Measurements from ENCODE around the gene LRPAP1. TPM values are rescaled to one million over a fixed set of nuclear protein-coding genes. Genes with fewer than 3 reads are reported as not detected.

Gene LRPAP1
- total RNA-seq, 2 experiments from 2014 or later = 69.0 to 69.1 TPM

GRCh38 chr4:3524349-3524748, 7.9 kb downstream of the LRPAP1 start:
- H3K27ac Mint-ChIP-seq = no peak overlapping the region
- H3K4me3 Mint-ChIP-seq = no peak overlapping the region
- CTCF ChIA-PET = interaction anchor here (1.1 kb wide), 1 partner anchor 28 kb away, joined by 3 read pairs; no protein-coding TSS in a partner anchor
- DNase-seq = no peak
- POLR2A ChIA-PET = no interaction called here
- no peaks in the 10 kb centered on the region for H3K27me3 Mint-ChIP-seq
- peaks cover 12% of the 10 kb centered on the region for H3K4me1 Mint-ChIP-seq
- H3K9me3 Mint-ChIP-seq = no peaks in the 10 kb centered on the region
- peaks cover 15% of the 10 kb centered on the region for H3K36me3 Mint-ChIP-seq (ENCODE audit: low read depth)

GRCh38 chr4:3523628-3524221, 8.5 kb downstream of the LRPAP1 start:
- no peaks in the 10 kb centered on the region for H3K9me3 Mint-ChIP-seq
- H3K27me3 Mint-ChIP-seq = no peaks in the 10 kb centered on the region
- H3K4me3 Mint-ChIP-seq = no peak overlapping the region
- H3K36me3 Mint-ChIP-seq (ENCODE audit: low read depth) = peaks cover 15% of the 10 kb centered on the region
- ChIA-PET POLR2A (no interaction called here), CTCF (no interaction called here)
- no peak for DNase-seq
- H3K27ac Mint-ChIP-seq = no peak overlapping the region
- H3K4me1 Mint-ChIP-seq = peaks cover 12% of the 10 kb centered on the region

GRCh38 chr4:3523146-3523627, 9.0 kb downstream of the LRPAP1 start:
- no peak for DNase-seq
- H3K36me3 Mint-ChIP-seq (ENCODE audit: low read depth) = peaks cover 15% of the 10 kb centered on the region

GRCh38 chr4:3522651-3523050, 9.6 kb downstream of the LRPAP1 start:
- H3K4me3 Mint-ChIP-seq = no peak overlapping the region

More at GRCh38 chr4:3523146-3523627, 9.0 kb downstream of the LRPAP1 start:
- POLR2A ChIA-PET = no interaction called here
- H3K4me3 Mint-ChIP-seq = no peak overlapping the region
- H3K27me3 Mint-ChIP-seq = no peaks in the 10 kb centered on the region
- CTCF ChIA-PET = no interaction called here
- peaks cover 11% of the 10 kb centered on the region for H3K4me1 Mint-ChIP-seq
- no peaks in the 10 kb centered on the region for H3K9me3 Mint-ChIP-seq
- no peak overlapping the region for H3K27ac Mint-ChIP-seq

GRCh38 chr4:3522326-3522640, 9.9 kb downstream of the LRPAP1 start:
- no peaks in the 10 kb centered on the region for H3K27me3 Mint-ChIP-seq
- CTCF ChIA-PET = no interaction called here
- no peaks in the 10 kb centered on the region for H3K9me3 Mint-ChIP-seq
- no peak overlapping the region for H3K4me3 Mint-ChIP-seq
- peaks cover 8% of the 10 kb centered on the region for H3K4me1 Mint-ChIP-seq
- peaks cover 20% of the 10 kb centered on the region for H3K36me3 Mint-ChIP-seq (ENCODE audit: low read depth)
- no peak overlapping the region for H3K27ac Mint-ChIP-seq
- DNase-seq = no peak
- POLR2A ChIA-PET = no interaction called here

More at GRCh38 chr4:3522651-3523050, 9.6 kb downstream of the LRPAP1 start:
- peaks cover 8% of the 10 kb centered on the region for H3K4me1 Mint-ChIP-seq
- POLR2A ChIA-PET = no interaction called here
- CTCF ChIA-PET = no interaction called here
- H3K27me3 Mint-ChIP-seq = no peaks in the 10 kb centered on the region
- no peak for DNase-seq
- H3K36me3 Mint-ChIP-seq (ENCODE audit: low read depth) = peaks cover 18% of the 10 kb centered on the region
- no peaks in the 10 kb centered on the region for H3K9me3 Mint-ChIP-seq
- no peak overlapping the region for H3K27ac Mint-ChIP-seq

- ChIA-PET POLR2A (no interaction called here), CTCF (no interaction called here)
- Mint-ChIP-seq H3K27ac (no peak overlapping the region), H3K4me3 (no peak overlapping the region), H3K4me1 (peaks cover 4% of the 10 kb centered on the region), H3K27me3 (no peaks in the 10 kb centered on the region), H3K36me3 (ENCODE audit: low read depth) (peaks cover 22% of the 10 kb centered on the region), H3K9me3 (no peaks in the 10 kb centered on the region)
- DNase-seq = no peak
These were observed 10.4 kb downstream of the LRPAP1 start for GRCh38 chr4:3521621-3522325.

GRCh38 chr4:3520796-3521600, 11.2 kb downstream of the LRPAP1 start:
- H3K4me3 Mint-ChIP-seq = no peak overlapping the region
- peaks cover 22% of the 10 kb centered on the region for H3K36me3 Mint-ChIP-seq (ENCODE audit: low read depth)
- H3K27me3 Mint-ChIP-seq = no peaks in the 10 kb centered on the region
- no peaks in the 10 kb centered on the region for H3K9me3 Mint-ChIP-seq
- CTCF ChIA-PET = no interaction called here
- no peaks in the 10 kb centered on the region for H3K4me1 Mint-ChIP-seq
- POLR2A ChIA-PET = no interaction called here
- H3K27ac Mint-ChIP-seq = no peak overlapping the region
- no peak for DNase-seq

GRCh38 chr4:3520276-3520675, 11.9 kb downstream of the LRPAP1 start:
- no peak overlapping the region for H3K27ac Mint-ChIP-seq
- POLR2A ChIA-PET = no interaction called here
- no peaks in the 10 kb centered on the region for H3K4me1 Mint-ChIP-seq
- DNase-seq = no peak
- H3K27me3 Mint-ChIP-seq = no peaks in the 10 kb centered on the region
- CTCF ChIA-PET = no interaction called here
- H3K9me3 Mint-ChIP-seq = no peaks in the 10 kb centered on the region
- peaks cover 25% of the 10 kb centered on the region for H3K36me3 Mint-ChIP-seq (ENCODE audit: low read depth)
- no peak overlapping the region for H3K4me3 Mint-ChIP-seq

GRCh38 chr4:3519468-3520264, 12.6 kb downstream of the LRPAP1 start:
- no peak for DNase-seq
- no peaks in the 10 kb centered on the region for H3K27me3 Mint-ChIP-seq
- H3K4me3 Mint-ChIP-seq = no peak overlapping the region
- no peaks in the 10 kb centered on the region for H3K4me1 Mint-ChIP-seq
- CTCF ChIA-PET = interaction anchor here (1.3 kb wide), 1 partner anchor 28 kb away, joined by 4 read pairs; no protein-coding TSS in a partner anchor
- H3K36me3 Mint-ChIP-seq (ENCODE audit: low read depth) = peaks cover 22% of the 10 kb centered on the region
- POLR2A ChIA-PET = no interaction called here
- no peaks in the 10 kb centered on the region for H3K9me3 Mint-ChIP-seq
- H3K27ac Mint-ChIP-seq = no peak overlapping the region

GRCh38 chr4:3518941-3519340, 13.3 kb downstream of the LRPAP1 start:
- Mint-ChIP-seq H3K27ac (no peak overlapping the region), H3K36me3 (ENCODE audit: low read depth) (peaks cover 24% of the 10 kb centered on the region), H3K9me3 (no peaks in the 10 kb centered on the region), H3K4me3 (no peak overlapping the region), H3K4me1 (no peaks in the 10 kb centered on the region), H3K27me3 (no peaks in the 10 kb centered on the region)
- ChIA-PET POLR2A (no interaction called here), CTCF (interaction anchor here (1.3 kb wide), 1 partner anchor 27 kb away, joined by 4 read pairs; no protein-coding TSS in a partner anchor)
- DNase-seq = no peak

- H3K9me3 Mint-ChIP-seq = no peaks in the 10 kb centered on the region
- DNase-seq = no peak
- no peak overlapping the region for H3K4me3 Mint-ChIP-seq
- H3K27ac Mint-ChIP-seq = no peak overlapping the region
- ChIA-PET POLR2A (no interaction called here), CTCF (interaction anchor here (1.2 to 1.3 kb wide), 2 partner anchors 9 to 27 kb away, joined by 3 to 4 read pairs; no protein-coding TSS in a partner anchor)
- H3K27me3 Mint-ChIP-seq = no peaks in the 10 kb centered on the region
- peaks cover 25% of the 10 kb centered on the region for H3K36me3 Mint-ChIP-seq (ENCODE audit: low read depth)
- H3K4me1 Mint-ChIP-seq = no peaks in the 10 kb centered on the region
These were observed 13.7 kb downstream of the LRPAP1 start for GRCh38 chr4:3518511-3518880.

- Mint-ChIP-seq H3K27me3 (no peaks in the 10 kb centered on the region), H3K4me1 (no peaks in the 10 kb centered on the region), H3K4me3 (no peak overlapping the region), H3K9me3 (no peaks in the 10 kb centered on the region), H3K36me3 (ENCODE audit: low read depth) (peaks cover 26% of the 10 kb centered on the region), H3K27ac (no peak overlapping the region)
- no peak for DNase-seq
- POLR2A ChIA-PET = no interaction called here
- CTCF ChIA-PET = interaction anchor here (1.2 kb wide), 1 partner anchor 9 kb away, joined by 3 read pairs; no protein-coding TSS in a partner anchor
These were observed 14.3 kb downstream of the LRPAP1 start for GRCh38 chr4:3517731-3518510.

All from activated CD4-positive, alpha-beta T cell treated with anti-CD3 and anti-CD28 coated beads, Interleukin-2, amount 10 ng/mL, durations not matched to agents 7 days and 5 days (primary cell).